Testis (tissue), 2 donors: Measurements from ENCODE around the gene ANAPC5.

Experiments
- POLR2A ChIP-seq: fragments of 450-650 bp; IDR thresholded peaks from one replicate; pipeline ENCODE4 v1.6.1; 2017; ENCODE audit warnings: antibody characterized with exemption, mild to moderate bottlenecking, moderate library complexity
- TF ChIP-seq, protein P1 (sequence below), 3 experiments: fragments of 450-650 bp in 2 of 3; fragments of 200-600 bp in 1 of 3; sonication (generic) in 1 of 3; IDR thresholded peaks; one replicate each; pipeline ENCODE4 v1.5.1; 2016 to 2019; ENCODE audit warnings: antibody characterized with exemption in 3 of 3, mild to moderate bottlenecking in 2 of 3, moderate library complexity in 1 of 3

DNA sequence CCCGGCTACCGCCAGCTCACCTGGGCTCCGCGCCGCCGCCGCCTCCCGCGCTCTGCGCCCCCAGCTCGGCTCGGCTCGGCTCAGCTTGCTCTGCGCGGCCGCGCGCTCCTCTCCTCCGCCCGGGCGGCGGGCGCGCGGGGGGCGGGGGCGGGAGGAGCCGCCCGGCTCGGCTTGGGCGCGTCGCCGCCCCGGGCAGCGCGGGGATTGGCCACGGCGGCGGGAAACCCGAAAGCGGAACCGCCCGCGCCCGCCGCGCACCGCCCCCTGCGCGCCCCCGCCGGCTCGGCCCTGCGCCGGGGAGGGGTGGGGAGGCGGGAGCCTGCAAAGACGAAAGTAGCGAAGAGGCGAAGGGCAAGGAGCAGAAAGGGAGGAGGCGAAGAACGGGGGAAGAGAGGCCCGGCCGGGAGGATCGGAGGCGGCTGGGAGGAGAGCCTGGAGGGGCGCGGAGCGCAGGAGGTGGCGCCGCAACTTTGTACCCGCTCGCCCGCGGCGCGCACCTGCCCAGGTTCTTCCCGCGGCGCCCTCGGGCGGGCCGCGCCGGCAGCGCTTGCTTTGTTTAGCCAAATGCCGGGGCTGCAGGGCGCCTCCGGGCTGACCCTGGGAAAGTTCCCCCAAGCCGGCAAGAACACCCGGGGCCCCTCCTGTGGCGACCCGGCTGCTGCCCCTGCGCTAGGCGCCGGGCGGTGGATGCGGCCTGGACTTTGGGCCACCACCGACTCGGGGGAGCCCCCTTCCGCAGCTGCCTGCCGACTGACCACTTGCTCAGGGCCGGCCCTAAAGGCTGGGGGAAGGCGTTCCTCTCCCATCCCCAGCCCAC is 55.4 kb downstream of the ANAPC5 start, which contains the start of gene CAMKK2:
- TF ChIP-seq, protein P1, sequence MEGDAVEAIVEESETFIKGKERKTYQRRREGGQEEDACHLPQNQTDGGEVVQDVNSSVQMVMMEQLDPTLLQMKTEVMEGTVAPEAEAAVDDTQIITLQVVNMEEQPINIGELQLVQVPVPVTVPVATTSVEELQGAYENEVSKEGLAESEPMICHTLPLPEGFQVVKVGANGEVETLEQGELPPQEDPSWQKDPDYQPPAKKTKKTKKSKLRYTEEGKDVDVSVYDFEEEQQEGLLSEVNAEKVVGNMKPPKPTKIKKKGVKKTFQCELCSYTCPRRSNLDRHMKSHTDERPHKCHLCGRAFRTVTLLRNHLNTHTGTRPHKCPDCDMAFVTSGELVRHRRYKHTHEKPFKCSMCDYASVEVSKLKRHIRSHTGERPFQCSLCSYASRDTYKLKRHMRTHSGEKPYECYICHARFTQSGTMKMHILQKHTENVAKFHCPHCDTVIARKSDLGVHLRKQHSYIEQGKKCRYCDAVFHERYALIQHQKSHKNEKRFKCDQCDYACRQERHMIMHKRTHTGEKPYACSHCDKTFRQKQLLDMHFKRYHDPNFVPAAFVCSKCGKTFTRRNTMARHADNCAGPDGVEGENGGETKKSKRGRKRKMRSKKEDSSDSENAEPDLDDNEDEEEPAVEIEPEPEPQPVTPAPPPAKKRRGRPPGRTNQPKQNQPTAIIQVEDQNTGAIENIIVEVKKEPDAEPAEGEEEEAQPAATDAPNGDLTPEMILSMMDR (IDR thresholded peaks at IDR 0.05), result no peak
- no peak for TF ChIP-seq POLR2A
